ENCODE measurements around the gene UVRAG. TPM values are rescaled to one million over a fixed set of nuclear protein-coding genes. Genes with fewer than 3 reads are reported as not detected.

Gene UVRAG
- total RNA-seq, 1 donor from 2014 or later = 34.0 TPM

DNA sequence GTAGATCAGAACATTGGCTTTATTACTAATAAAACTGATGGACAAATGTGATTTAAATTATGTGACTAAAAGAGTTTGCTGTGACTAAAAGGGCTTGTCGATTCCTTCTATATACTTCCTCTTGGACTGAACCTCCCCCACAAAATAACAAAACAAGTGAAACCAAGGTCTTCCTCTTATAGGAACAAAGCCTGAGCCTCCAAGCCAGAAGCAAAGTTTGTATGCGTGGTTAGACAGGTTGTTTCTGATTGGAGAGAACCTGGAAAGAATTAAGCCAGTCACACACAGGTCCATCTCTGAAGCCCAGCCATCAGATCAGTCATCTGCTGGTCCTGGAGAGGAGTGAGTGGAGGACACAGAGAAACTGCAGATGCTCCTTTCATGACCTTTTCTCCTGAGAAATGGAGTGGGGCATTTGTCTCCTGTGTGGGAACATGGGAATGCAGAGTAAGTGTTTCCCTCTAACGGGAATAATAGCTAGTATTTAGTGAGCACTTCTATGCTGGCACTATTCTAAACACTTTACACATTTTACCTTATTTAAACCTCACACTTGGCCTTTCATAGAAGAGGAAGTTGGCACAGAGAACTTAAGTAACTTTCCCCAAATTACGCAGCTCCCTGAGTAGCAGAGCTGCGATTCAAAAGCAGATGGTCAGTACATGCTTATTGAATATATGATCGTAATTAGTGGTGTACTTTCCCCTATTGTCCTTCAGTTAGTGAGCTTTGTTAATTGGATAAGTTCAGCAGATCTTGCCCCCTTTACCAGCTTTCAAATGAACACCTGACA lies 77.1 kb downstream of the UVRAG start:
- H2AFZ ChIP-seq (replicated peaks) = no peak overlapping the region
- H4K20me1 ChIP-seq (ENCODE audit: low read depth) = peaks cover 7% of the 10 kb centered on the region
- no peak for DNase-seq (ENCODE audit: low spot score)
- no peaks in the 10 kb centered on the region for H3K79me2 ChIP-seq (ENCODE audit: low read depth)
- no peak overlapping the region for H3K4me2 ChIP-seq
- H3K27me3 Mint-ChIP-seq (ENCODE audit: insufficient read depth, low read depth) = no peaks in the 10 kb centered on the region
- H3K36me3 Mint-ChIP-seq = peaks cover 6% of the 10 kb centered on the region
- TF ChIP-seq, protein P1, sequence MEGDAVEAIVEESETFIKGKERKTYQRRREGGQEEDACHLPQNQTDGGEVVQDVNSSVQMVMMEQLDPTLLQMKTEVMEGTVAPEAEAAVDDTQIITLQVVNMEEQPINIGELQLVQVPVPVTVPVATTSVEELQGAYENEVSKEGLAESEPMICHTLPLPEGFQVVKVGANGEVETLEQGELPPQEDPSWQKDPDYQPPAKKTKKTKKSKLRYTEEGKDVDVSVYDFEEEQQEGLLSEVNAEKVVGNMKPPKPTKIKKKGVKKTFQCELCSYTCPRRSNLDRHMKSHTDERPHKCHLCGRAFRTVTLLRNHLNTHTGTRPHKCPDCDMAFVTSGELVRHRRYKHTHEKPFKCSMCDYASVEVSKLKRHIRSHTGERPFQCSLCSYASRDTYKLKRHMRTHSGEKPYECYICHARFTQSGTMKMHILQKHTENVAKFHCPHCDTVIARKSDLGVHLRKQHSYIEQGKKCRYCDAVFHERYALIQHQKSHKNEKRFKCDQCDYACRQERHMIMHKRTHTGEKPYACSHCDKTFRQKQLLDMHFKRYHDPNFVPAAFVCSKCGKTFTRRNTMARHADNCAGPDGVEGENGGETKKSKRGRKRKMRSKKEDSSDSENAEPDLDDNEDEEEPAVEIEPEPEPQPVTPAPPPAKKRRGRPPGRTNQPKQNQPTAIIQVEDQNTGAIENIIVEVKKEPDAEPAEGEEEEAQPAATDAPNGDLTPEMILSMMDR (IDR thresholded peaks at IDR 0.05) = no peak
- TF ChIP-seq EZH2 (IDR thresholded peaks at IDR 0.05) (no peak), EZH2phosphoT487 (IDR thresholded peaks at IDR 0.05) (no peak)
- H3K27ac Mint-ChIP-seq = no peak overlapping the region
- no peaks in the 10 kb centered on the region for H3K4me1 ChIP-seq
- H3K27me3 ChIP-seq = no peaks in the 10 kb centered on the region
- no peaks in the 10 kb centered on the region for H3K36me3 ChIP-seq
- H3K27ac ChIP-seq = no peak overlapping the region
- H3K4me1 Mint-ChIP-seq = peaks cover 4% of the 10 kb centered on the region
- H3K9me3 Mint-ChIP-seq = no peaks in the 10 kb centered on the region
- peaks cover 11% of the 10 kb centered on the region for H3F3A ChIP-seq (ENCODE audit: low read depth)
- no peak overlapping the region for H3K4me3 ChIP-seq
- H3K9me3 ChIP-seq (ENCODE audit: low read depth) = no peaks in the 10 kb centered on the region
- no peak overlapping the region for H3K9ac ChIP-seq
- H3K4me3 Mint-ChIP-seq = no peak overlapping the region

DNA sequence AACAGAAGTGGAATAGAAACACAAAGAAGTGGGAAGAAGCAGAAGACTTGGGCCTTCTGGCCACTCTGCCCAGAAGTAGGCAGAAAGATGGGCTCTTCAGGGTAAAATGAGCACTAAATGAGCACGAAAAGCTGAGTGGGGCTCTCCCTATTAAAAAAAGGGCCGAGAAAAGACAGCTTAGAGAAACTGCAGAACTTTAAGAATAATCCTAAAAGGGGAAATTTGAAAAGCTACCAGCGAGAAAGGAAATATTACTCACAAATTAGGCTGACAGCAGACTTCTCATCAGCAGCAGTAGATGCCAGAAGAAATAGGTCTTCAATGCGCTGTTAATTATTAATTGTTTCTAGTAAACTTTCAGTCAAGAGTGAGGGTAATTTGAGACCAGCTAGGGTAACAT lies 78.2 kb downstream of the UVRAG start:
- Histone ChIP-seq H3K4me1 (no peaks in the 10 kb centered on the region), H3K9me3 (ENCODE audit: low read depth) (no peaks in the 10 kb centered on the region), H3K4me2 (no peak overlapping the region), H3F3A (ENCODE audit: low read depth) (peaks cover 11% of the 10 kb centered on the region), H3K36me3 (no peaks in the 10 kb centered on the region), H3K4me3 (no peak overlapping the region), H4K20me1 (ENCODE audit: low read depth) (peaks cover 7% of the 10 kb centered on the region), H3K9ac (no peak overlapping the region), H3K27ac (no peak overlapping the region), H3K27me3 (no peaks in the 10 kb centered on the region), H3K79me2 (ENCODE audit: low read depth) (no peaks in the 10 kb centered on the region), H2AFZ (replicated peaks) (no peak overlapping the region)
- Mint-ChIP-seq H3K36me3 (peaks cover 6% of the 10 kb centered on the region), H3K4me1 (peaks cover 4% of the 10 kb centered on the region), H3K9me3 (no peaks in the 10 kb centered on the region), H3K4me3 (no peak overlapping the region), H3K27me3 (ENCODE audit: insufficient read depth, low read depth) (no peaks in the 10 kb centered on the region), H3K27ac (no peak overlapping the region)
- TF ChIP-seq, protein P1 (IDR thresholded peaks at IDR 0.05) = no peak
- TF ChIP-seq EZH2phosphoT487 (IDR thresholded peaks at IDR 0.05) = no peak
- DNase-seq (ENCODE audit: low spot score) = no peak

DNA sequence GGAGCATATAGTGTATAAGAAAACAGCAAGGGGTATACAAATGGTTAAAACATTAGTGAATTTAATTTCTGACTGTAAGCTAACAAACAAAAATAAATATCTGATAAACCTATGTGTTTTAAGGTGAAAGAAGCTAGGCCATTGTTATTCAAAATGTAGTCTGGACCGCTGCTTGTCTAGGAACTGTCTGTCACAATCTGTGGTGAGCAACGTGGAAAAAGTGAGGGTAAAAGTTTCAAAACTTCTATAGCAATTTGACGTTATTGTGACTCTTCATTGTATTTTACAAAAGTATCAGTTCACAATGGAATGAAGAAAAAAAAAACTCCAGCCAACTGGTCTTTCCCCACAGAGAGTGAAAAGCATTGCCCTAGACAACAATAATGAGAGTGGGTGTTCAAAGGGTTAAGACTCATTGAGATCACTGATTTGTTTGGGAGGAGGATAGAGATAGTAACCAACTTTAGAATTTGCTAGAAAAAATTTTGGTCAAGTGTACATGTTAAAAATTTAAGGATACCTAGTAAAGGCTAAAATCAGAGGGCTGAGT lies 79.1 kb downstream of the UVRAG start:
- no peak for TF ChIP-seq EZH2phosphoT487 (IDR thresholded peaks at IDR 0.05)
- TF ChIP-seq EZH2 (IDR thresholded peaks at IDR 0.05) = no peak
- TF ChIP-seq, protein P1 (IDR thresholded peaks at IDR 0.05) = no peak
- no peaks in the 10 kb centered on the region for H3K36me3 ChIP-seq
- H3K27me3 Mint-ChIP-seq (ENCODE audit: insufficient read depth, low read depth) = no peaks in the 10 kb centered on the region
- H3K4me1 ChIP-seq = no peaks in the 10 kb centered on the region
- no peak overlapping the region for H2AFZ ChIP-seq (replicated peaks)
- no peak for DNase-seq (ENCODE audit: low spot score)
- H3K9me3 Mint-ChIP-seq = no peaks in the 10 kb centered on the region
- no peak overlapping the region for H3K4me2 ChIP-seq
- H3K27me3 ChIP-seq = no peaks in the 10 kb centered on the region
- H3K9me3 ChIP-seq (ENCODE audit: low read depth) = no peaks in the 10 kb centered on the region
- H4K20me1 ChIP-seq (ENCODE audit: low read depth) = peaks cover 7% of the 10 kb centered on the region
- H3K36me3 Mint-ChIP-seq = peaks cover 6% of the 10 kb centered on the region
- H3K4me3 Mint-ChIP-seq = no peak overlapping the region
- H3K27ac Mint-ChIP-seq = no peak overlapping the region
- no peak overlapping the region for H3K27ac ChIP-seq
- H3K9ac ChIP-seq = no peak overlapping the region
- peaks cover 4% of the 10 kb centered on the region for H3K4me1 Mint-ChIP-seq
- no peaks in the 10 kb centered on the region for H3K79me2 ChIP-seq (ENCODE audit: low read depth)
- no peak overlapping the region for H3K4me3 ChIP-seq
- H3F3A ChIP-seq (ENCODE audit: low read depth) = peaks cover 11% of the 10 kb centered on the region

Data from neural progenitor cell (in vitro differentiated cells).